CD4-positive, alpha-beta T cell treated with Interleukin-4 for 1 hour (primary cell): ENCODE data around the gene PTPRG.
"Not testable (repeated sequence)": the region's sequence is repeated elsewhere in the genome, so short reads cannot be mapped to it uniquely, and the experiment has no call there.

Experiments
- DNase-seq, 2 donors: peaks; one replicate each; pipeline ENCODE4 v3.0.0-alpha.2; 2020 to 2022

Gene PTPRG

DNA sequence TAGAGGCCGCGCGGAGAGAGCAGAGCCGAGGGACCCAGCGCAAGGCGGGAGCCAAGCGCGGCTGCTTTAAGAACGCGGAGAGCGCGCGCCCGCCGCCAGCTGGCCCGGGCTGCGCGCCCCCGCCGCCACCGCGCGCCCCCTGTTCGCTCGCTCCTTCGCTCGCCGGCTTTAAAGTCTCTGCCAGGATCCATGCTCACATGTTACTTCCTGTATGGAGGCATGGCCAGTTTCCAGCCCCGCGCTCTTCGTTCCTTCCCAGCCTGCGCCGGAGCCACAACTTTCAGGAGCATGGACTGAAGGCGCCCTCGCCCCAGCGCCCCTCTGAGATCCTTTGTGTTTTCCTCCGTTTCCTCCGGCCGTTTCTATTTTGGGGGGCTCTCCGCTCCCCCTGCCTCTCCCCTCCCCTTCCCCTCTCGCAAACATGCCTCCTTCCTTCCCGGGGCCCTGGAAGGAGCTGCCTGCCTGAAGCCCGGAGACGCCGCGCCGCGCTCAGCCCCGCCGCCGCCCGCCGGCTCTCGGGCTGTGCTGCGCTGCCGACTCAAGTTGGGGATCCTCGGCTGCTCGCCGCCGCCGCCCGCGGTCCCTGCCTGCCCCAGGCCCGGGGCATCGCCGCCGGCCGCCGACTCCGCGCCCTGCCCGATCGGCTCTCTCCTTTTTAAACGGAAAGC lies at the start of gene PTPRG:
Gene PTPRG, plus strand, starts transcription at position 198 of the 668 bp plus-strand sequence. CDS start 717 bp downstream, outside the sequence.
- DNase-seq: no peak

DNA sequence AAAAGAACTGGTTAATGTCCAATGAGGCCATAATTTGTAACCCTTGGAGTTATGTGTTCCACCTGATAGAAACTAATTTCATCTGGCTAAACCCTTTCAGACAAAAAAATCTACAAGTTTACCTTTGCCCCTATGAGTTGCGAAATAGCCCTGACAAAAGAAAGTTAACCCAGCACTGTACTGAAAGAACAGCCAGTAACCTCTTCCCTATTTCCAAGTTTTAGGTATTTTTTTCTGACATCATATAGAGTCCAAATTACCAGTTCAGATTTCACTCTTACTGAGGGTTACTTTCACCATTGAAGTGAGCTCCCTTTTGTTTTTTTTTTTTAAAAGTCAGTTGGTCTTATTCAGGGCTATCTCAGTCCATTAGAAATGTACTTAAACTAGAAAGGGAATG lies 42.8 kb upstream of the PTPRG start:
- DNase-seq: no peak

DNA sequence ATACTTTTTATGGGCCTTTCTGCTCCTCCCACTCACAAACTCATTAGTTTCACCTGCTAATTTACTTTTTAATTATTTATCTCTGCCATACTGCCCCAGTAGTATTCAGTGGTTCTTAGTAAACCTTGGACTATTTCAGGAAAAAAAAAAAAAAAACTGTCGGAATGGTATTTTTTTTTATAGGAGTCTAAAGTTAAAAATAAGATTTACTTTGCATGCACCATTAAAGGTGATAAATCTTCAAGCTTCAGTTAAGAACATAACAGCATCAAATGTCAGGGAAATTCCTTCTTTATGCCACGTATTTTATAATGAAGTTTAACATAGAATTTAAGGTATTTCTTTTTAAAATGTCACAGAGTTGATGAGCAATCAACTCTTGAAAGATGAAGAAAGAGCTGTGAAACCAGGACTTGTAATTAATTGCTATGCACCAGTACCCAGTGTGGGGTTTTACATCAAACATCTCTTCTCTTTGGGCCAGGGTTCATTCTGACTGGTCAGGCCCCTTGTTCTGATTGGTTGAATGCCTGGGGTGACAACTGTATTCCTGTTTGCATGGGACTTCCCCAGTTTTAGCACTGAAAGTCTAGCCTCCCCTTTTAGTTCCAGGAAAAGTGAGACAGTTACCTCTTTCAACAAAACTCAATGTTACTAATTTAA lies 40.3 kb upstream of the PTPRG start:
- no peak for DNase-seq

DNA sequence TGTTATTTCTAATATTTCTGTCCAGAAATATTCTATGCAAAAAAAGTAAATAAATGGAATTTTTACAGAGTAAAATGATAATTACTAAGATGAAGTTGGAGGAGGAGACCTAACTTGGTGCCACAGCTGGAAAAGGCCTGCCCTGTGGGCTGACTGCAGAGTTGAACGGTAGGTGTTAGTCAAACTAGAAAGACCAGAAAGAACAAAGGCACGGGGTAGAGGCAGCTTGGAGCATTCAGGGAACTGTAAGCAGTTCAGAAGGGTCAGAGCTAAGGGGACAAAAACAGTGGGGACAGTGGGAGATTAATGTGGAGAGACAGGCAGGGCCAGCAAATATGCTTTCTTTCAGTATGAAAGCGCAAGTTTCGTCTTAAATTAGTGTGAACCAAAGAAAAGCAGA lies 39.3 kb upstream of the PTPRG start:
- DNase-seq: no peak

DNA sequence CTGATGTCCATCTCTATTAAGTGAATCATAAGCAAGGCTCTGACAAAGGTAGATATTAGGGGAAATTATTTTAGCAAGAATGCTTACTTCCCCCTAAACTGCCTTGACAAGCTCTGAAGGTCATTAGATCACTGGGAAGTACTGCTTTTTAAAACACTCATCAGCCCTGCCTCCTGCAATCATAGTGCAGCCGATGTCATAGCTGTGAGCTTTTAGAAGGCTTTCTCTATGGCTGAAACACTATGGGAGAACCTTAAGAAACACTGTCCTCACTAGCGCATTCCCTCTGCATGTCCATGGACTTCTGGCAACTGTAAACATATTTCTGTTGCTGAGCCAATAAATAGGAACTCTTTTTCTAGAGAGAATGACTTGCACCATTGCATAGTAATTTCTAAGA lies 38.7 kb upstream of the PTPRG start:
- DNase-seq: no peak

DNA sequence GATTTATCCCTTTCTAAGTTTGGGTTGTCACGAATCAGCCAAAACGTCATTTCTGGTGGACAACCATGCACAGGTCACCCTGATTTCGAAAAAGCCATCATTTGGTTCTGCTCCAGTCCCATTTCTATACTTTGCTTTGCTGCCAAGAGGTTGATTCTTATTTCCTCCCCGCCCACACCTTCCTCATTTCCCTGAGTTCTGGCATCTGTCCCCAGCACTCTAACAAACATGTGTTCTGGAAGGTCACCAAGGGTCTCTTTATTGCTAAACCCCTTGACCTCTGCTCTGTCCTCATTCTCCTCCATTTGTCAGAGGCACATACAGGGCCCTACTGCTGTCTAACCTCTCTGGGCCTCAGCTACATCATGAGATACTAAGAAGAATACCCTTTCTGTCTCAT lies 36.4 kb upstream of the PTPRG start:
- no peak for DNase-seq

DNA sequence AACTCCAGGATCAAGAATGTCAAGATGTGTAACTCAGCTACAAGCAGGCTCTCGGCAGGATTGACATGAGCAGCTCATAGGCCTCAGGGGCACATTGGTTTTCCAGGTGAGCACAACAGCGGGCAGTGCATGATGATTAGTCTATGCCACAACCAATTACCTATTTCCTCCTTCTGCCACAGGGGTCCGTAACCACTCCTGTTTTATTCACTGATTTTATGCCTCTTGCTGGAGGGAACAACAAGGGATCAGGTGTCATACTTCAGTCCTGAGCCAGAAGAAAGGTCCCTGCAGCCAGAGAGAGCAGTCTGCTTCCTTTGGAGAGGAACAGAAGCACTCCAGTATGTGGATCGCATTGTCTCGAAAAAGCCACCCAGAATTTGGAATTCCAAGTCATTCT lies 35.1 kb upstream of the PTPRG start:
- no peak for DNase-seq

DNA sequence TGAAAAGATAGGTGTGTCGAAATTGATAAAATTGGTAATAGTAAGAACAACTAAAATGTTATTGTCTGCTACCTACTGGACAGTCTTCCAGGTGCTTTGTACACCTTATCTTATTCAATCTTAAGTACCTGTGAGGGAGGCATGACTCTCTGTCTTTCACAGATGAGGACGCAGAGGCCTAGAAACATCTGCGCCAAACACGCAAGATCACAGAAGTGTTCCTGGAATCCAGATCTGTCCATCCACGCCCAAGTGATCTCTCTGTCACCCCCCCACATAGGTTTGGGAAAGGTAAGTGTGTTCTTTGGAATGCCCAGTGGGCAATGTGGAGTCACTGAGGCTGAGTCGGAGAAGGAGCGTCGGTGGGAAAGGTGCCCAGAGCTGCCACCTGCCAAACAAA lies 34.4 kb upstream of the PTPRG start:
- no peak for DNase-seq

DNA sequence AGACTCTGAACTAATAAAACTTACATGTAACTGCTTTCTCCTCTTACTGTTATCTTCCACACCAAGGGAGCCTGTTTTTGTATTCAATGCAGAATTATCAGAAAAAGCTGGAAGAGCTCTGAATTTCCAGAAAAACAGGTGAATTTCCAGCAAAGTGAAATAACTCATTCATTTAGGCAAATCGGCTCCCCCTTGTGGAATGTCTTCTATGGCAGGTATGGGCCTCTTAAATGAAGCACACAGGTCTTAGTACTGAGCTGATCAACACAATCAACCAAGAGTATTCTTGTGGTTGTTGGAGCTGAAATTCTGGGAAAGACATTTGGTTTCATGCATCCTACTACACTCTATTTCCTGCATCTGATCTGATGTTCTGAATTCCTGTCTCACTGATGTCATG lies 31.0 kb upstream of the PTPRG start:
- DNase-seq: no peak

DNA sequence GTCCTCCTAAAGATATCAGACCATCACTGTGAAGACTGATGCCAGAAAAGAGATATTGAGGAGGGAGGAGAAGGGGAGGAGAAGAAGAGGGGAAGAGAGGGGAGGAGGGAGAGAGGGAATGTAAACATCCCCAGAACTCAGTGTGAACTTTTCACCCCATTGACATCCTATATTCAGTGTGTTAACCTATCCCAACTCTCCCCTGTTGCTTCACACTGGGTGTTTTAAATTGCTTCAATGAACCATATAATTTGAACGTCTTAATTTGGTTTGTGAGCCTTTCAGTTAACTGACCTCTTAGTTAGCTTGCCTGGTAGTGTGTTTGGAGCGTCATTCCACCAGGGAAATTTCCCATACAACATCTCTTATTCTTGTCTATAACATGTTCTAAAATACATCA lies 29.8 kb upstream of the PTPRG start:
- DNase-seq: no peak

DNA sequence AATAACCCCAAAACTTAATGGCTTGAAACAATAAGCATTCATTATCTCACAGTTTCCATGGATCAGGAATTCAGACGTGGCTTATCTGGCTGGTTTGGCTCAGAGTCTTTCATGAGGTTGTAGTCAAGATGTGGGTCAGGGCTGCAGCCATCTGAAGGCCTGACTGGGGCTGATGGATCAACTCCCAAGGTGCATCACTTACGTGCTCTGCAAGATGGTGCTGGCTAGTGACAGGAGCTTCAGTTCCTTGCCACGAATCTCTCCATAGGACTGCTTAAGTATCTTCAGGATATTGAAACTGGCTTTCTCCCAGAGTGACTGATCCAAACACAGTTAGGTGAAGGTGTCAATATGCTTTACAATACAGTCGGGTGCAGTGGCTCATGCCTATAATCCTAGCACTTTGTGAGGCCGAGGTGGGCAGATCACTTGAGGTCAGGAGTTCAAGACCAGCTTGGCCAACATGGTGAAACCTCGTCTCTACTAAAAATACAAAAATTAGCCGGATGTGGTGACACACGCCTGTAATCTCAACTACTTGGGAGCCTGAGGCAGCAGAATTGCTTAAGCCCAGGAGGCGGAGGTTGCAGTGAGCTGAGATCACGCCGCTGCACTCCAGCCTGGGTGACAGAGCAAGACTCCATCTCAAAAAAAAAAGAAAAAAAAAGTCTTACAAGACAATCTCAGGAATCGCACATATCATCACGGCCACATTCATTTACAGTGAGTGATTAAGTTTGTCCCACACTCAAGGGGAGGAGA lies 28.5 kb upstream of the PTPRG start:
- DNase-seq: no peak

DNA sequence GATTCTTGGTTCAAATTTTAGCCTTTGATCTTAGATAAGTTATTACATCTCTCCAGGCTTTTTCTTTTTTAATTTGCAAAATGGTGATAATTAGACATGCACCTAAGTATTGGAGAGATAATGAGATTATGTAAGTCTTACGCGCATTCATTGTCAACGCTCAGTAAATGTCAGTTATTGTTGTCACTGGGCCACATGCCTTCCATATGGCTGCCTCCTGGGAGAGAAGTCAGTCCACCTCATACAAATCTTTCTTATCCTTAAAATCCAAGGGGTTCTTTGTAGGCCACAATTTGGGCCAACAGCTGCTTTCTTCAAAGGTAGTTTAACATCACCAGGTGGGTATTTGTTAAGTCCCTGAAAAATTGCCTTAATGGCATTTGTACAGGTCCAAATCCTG lies 25.5 kb upstream of the PTPRG start:
- DNase-seq: no peak

DNA sequence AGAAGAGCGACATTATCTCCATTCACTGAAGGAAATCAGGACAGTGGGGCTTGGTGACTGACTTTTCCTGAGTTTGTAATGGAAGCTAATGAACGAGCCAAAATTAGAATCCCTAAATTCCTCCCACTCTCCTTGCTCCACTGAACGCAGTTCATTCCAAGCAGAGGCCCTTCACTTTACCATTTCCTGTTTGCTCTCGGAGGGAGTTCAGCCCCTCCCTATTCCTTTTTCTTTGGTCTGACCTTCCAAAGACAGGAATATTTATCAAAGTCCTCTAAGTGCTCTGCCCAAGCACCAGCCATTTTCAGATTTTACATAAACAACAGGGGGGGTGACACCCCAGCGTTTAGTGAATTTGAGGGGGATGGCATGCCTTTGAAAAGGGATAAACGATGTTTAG lies 24.0 kb upstream of the PTPRG start:
- no peak for DNase-seq

DNA sequence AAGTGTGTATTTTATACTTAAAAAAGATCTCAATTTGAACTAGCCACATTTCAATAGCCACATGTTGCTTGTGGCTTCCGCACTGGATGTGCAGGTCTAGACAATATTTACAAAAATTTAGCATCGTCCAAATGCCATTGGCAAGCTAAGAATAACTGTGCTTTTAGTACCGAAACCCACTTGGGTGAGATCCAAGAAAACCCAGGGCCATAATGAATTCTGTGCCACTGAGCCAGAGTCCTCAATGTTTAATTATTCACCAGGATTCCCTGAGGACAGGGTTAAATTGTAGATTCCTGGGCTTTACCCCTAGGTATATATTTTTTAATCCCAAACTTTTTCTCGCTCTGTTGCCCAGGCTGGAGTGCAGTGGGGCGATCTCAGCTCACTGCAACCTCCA lies 22.9 kb upstream of the PTPRG start:
- no peak for DNase-seq

DNA sequence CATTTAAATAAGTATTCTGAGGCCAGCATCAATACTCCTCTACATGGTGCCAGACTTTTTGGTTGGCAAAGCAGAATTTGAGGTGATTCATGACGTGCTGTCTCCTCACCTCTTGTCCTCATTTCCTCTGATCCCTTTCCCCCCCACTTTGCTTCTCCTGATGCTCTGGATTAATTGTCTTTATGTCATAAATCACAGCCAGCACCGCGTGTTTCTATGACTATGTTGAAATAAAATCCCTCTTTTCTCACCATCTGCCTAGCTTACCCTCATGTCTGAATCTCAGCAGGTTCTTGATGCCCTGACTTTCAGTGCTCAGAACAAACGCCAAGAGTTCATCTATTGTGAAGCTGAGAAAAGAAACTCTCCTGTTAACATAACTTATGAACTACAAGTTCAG lies 19.7 kb upstream of the PTPRG start:
- DNase-seq: no peak

DNA sequence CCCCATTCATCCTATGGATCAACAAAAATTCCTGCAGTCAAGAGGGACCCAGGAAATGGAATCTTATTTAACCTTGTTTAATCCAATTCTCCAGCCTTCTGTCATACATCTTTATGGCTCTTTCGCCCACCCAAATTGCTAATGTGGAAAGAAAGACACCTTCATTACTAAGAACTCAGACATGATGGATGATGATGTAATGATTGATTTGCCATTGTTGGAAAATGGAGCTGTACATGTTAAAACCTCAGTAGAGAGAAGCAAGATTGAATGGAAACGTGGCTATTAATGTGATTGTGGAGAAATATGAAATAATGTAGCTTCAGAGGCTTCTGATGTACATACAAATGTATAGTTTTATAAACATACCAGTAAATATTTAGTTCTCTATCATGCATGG lies 15.7 kb upstream of the PTPRG start:
- DNase-seq: no peak

DNA sequence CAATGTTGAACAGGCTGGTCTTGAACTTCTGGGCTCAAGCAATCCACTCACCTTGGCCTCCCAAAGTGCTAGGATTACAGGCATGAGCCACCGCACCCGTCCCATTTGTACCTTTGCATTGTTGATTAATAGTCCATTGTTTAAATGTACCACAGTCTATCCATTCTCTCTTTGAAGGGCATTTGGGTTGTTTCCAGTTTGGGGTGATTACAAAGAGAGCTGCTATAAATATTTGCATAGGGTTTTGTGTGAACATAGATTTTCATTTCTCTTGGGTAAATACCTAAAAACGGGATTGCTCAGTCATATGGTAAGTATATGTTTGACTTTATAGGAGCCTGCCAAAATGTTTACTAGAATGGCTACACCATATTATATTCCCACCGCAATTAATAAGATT lies 13.7 kb upstream of the PTPRG start:
- DNase-seq: no peak

DNA sequence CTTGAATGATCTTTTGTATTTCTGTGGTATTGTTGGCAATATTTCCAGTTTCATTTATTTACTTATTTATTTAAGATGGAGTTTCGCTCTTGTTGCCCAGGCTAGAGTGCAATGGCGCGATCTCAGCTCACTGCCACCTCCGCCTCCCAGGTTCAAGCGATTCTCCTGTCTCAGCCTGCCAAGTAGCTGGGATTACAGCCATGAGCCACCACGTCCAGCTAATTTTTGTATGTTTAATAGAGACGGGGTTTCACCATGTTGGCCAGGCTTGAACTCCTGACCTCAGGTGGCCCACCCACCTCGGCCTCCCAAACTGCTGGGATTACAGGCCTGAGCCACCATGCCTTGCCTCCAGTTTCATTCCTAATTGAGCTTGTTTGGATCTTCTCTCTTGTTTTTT lies 8.7 kb upstream of the PTPRG start:
- not testable (repeated sequence) for DNase-seq

DNA sequence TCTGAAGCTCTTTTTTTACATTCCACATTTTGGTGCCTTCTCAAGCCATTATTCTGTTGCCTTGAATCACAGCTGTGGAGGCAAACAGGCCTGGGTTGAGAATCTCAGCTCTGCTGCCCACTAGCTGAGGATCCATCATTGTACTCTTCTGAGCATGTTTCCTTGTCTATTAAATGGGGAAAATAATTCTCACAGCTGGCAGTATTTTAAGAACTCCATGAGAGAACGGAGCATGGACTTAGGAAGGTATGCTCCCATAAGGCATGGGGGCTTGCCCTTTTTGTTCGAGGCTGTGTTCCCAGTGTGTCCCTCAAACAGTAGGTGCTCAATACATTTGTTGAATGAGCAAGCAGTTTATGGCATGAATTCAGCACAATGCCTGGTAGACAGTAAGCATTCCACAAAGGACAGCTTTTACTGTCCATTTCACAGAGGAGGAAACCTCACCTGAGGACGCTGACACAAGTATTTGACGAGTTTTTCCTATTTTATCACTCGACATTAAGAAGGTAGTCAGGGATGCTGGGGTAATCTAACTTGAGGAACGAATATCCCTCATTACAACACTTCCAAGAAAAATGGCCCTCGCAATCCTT lies 2.1 kb upstream of the PTPRG start:
- DNase-seq: no peak

DNA sequence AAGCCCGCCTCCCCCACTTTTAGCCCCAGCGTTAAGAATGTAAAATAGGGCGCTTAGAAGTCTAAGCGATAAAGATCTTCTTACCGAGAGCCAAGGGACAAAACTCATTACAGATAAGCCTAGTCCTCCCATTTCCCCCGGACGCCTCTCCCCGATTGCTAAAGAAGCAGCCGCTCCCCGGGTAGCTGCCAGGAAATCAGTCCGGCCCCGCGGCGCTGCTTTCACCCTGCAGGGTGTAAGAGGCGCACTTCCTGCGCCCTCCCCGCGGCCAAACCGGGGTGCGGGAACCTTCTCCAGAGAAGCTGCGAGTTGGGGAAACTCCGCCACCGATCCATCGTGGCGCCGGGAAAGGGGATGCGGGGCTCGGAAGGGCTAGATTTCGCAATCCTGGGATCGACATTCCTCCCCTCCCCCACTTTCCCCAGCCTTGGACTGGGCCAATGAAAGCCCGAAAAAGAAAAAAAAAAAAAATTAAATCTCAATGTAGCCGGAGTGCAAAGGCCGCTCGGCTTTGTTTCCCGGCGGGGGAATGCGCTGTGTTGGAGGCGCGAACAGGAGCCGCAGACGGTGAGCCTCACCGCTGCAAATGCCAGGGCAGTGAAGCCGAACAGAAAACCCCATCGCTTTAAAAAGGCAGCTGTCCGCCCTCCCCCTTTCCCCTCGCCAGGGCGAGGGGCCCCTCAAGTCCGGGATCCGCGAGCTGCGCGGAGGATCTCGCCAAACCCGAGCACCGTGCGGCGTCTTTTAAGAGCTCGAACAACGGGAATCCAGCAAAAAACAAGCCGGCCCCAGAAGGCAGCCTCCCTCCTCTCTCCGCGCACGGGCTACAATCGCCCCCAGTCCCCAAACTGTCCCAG lies 626 bp upstream of the PTPRG start:
- no peak for DNase-seq

DNA sequence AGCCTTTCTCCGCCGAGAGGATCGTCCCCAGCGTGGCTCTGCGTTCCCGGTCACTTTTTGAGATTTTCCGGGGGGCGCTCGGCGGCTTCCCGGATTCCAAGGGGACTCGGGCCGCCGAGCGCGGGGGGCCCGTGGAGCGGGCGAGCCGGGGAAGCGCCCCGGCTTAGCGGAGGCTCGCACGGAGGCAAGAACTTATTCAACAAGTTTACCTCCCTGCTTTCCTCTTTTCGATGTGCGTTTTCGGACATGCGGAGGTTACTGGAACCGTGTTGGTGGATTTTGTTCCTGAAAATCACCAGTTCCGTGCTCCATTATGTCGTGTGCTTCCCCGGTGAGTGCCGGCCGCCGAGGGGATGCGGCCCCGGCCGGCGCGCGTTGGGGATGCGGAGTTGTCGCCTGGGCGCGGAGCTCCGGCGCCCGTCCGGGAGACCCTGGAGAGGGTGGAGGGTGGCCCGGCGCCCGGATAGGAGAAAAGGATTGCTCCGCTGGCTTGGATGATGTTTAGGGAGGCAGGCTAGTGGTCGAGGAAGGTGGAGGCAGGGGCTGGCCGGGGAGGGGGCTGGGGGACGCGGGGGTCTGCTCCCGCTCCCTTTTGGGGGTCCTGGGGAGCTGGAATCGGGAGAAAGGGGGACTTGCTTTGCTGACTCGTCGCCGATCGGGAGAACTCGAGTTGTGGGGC lies 810 bp downstream of the PTPRG start:
- no peak for DNase-seq

DNA sequence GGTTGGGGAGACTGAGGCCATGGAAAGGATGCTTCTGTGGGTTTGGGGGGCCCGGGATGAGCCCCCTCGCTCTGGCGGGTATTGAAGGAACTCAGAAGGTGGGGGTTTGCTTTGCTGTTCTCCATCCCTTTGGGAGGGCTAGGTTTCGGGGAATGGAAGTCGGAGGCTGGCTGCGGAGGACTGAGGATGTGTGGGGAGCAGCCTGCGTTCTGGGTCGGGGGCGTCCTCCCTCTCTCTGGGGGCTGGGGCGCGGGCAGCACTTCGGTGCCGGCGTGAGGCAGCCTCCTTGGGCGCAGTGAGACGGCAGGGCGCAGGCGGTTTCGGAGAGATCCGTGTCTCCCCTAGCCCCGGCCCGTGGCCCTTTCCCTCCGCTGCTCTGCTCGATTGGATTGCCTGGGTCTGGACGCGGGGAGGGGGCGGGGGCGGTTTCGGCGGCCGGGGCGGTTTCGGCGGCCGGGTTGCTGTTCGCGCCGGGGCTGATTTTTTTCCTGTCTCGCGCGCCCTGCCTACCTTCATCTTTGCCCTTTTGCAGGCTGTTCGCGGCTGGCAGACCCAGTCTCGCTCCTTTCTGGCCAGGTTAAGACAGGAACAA lies 1.4 kb downstream of the PTPRG start:
- no peak for DNase-seq
